ENCODE results near the gene IL36B.

DNA sequence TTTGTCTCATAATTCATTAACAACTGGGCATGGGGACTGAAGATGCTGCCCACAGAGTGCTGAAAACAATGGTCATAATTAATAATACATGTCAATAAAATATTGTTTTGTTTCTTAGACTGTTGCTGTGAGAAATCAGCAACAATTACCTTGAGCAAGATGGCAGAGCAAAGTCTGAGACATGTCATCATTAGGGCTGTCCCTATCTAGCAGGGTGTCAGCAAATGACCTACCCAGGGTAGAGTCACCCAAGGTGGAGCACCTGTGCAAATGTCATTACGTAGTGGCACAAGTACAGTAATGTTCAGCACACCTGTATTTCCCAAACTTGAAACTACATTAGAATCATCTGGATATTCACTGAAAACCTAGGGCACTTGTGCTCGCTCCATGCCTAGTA lies 58.0 kb downstream of the IL36B start:
- TF ChIP-seq POLR2A (IDR thresholded peaks at IDR 0.05), result no peak
- no peak for TF ChIP-seq CTCF (IDR thresholded peaks at IDR 0.05)
